Fibroblast of mammary gland (primary cell): ENCODE data around the gene CACNA2D1.

Experiments used
- DNase-seq: peaks from one replicate; pipeline ENCODE4 v3.0.0-alpha.2; 2010; ENCODE audit warnings: low read depth
- H3K4me3 ChIP-seq: 2 replicates; pipeline ENCODE4 v1.5.1; 2011; ENCODE audit warnings: low read depth, mild to moderate bottlenecking, low read length, moderate library complexity; ENCODE audit not compliant: control insufficient read depth
- TF ChIP-seq, protein P1 (sequence below): conservative IDR thresholded peaks from 2 replicates; pipeline ENCODE4 v1.5.1; 2011; ENCODE audit warnings: low read depth, low read length, inconsistent platforms; ENCODE audit not compliant: control insufficient read depth, insufficient read depth

Gene CACNA2D1

DNA sequence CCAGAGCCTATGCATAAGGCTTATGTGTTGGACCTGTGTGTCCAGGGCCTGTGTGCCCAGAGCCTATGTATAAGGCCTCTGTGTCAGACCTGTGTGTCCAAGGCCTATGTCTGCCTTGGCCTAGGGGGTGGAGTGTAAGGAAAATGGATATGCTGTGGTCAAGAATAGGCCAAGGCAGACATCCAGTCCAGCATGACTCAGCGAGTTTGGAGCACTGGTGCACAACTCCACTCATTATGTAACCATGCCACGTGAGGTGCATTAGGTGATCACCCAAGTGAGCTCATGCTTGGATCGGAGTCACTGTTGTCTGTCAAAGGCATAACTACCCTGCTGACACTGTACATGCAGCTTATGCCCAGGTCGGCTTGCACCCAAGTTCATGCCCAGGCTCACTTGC lies 238.9 kb downstream of the CACNA2D1 start:
- TF ChIP-seq, protein P1, sequence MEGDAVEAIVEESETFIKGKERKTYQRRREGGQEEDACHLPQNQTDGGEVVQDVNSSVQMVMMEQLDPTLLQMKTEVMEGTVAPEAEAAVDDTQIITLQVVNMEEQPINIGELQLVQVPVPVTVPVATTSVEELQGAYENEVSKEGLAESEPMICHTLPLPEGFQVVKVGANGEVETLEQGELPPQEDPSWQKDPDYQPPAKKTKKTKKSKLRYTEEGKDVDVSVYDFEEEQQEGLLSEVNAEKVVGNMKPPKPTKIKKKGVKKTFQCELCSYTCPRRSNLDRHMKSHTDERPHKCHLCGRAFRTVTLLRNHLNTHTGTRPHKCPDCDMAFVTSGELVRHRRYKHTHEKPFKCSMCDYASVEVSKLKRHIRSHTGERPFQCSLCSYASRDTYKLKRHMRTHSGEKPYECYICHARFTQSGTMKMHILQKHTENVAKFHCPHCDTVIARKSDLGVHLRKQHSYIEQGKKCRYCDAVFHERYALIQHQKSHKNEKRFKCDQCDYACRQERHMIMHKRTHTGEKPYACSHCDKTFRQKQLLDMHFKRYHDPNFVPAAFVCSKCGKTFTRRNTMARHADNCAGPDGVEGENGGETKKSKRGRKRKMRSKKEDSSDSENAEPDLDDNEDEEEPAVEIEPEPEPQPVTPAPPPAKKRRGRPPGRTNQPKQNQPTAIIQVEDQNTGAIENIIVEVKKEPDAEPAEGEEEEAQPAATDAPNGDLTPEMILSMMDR = no peak
- peak; percentile 93 for DNase-seq
- H3K4me3 ChIP-seq = no peak overlapping the region

- no peak overlapping the region for H3K4me3 ChIP-seq
- DNase-seq = no peak
- TF ChIP-seq, protein P1 = no peak
Observed at GRCh38 chr7:82202965-82203364, 240.6 kb downstream of the CACNA2D1 start.

- TF ChIP-seq, protein P1 = no peak
- no peak overlapping the region for H3K4me3 ChIP-seq
- no peak for DNase-seq
Observed at GRCh38 chr7:82202107-82202506, 241.5 kb downstream of the CACNA2D1 start.

DNA sequence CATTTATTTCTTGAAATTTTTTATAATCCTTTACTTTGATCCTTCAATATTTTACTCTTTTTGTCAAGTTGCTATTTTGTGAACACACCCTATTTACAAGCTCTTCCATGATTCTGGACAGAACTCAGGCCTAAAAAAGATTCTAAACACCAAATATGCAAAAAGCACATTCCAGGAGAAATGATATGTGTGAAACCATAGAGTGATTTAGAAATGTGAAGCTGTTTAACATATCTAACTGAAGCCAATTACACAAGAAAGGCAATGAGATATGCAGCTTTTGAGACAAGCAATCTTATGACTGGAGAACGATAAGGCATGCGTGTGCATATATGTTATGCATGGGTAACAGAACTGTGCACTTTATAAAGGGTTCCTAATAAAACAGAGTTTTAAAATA lies 243.0 kb downstream of the CACNA2D1 start:
- H3K4me3 ChIP-seq = no peak overlapping the region
- TF ChIP-seq, protein P1 = no peak
- no peak for DNase-seq

GRCh38 chr7:82194016-82194643 lies 249.4 kb downstream of the CACNA2D1 start:
- TF ChIP-seq, protein P1 = no peak
- peak; percentile 74 for DNase-seq

DNA sequence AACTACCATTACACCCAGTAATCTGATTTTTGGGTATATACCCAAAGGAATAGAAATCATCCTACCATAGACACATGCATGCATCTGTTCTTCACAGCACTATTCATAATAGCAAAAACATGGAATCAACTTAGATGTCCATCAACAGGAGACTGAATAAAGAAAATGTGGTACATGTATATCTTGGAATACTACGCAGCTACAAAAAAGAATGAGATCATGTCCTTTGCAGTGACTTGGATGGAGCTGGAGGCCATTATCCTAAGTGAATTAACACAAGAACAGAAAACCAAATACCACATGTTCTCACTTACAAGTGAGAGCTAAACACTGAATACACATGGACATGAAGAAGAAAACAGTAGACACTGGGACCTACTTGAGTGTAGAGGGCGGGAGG lies 254.9 kb downstream of the CACNA2D1 start:
- TF ChIP-seq, protein P1 = no peak
- H3K4me3 ChIP-seq = no peak overlapping the region
- DNase-seq = no peak

More at GRCh38 chr7:82194016-82194643, 249.4 kb downstream of the CACNA2D1 start:
- no peak overlapping the region for H3K4me3 ChIP-seq

GRCh38 chr7:82185443-82185842 lies 258.1 kb downstream of the CACNA2D1 start:
- no peak for DNase-seq
- H3K4me3 ChIP-seq = no peak overlapping the region
- TF ChIP-seq, protein P1 = no peak
